PC-3 (cell line): ENCODE measurements around the gene TLX3. TPM values are rescaled to one million over a fixed set of nuclear protein-coding genes. Genes with fewer than 3 reads are reported as not detected.

ENCODE experiments used
- ATAC-seq: fragments of 200-7000 bp; cut with Tn5 transposase; 2 replicates; pipeline ENCODE4 v1.9.1; 2020; ENCODE audit warnings: mild to moderate bottlenecking, moderate library complexity
- BruUV-seq: library from RNA; stranded (reverse); fragments of 400-500 nt; replicated peaks from 2 replicates; lab custom pipeline; 2021; lab: Mats Ljungman, UMichigan
- CTCF ChIA-PET: fragments of 300-600 bp; sonication (Branson Sonifier 250); formaldehyde crosslinking; loops from one replicate; lab custom pipeline; 2022; ENCODE audit warnings: antibody characterized with exemption; lab: Charles Lee
- POLR2A ChIA-PET: fragments of 300-600 bp; sonication (Branson Sonifier 250); formaldehyde crosslinking; loops from one replicate; lab custom pipeline; 2022; ENCODE audit warnings: antibody characterized with exemption; ENCODE audit not compliant: unreplicated experiment; lab: Charles Lee
- DNase-seq: peaks from one replicate; pipeline ENCODE4 v3.0.0-alpha.2; 2015
- H2AFZ ChIP-seq: fragments of 300-600 bp; sonication (generic); 2 replicates; pipeline ENCODE4 v1.6.0; 2016; ENCODE audit warnings: antibody characterized with exemption, low read length
- H3F3A ChIP-seq: fragments of 300-600 bp; sonication (generic); one replicate; pipeline ENCODE4 v1.6.0; 2017; ENCODE audit warnings: antibody characterized with exemption, low read length, control low read depth, mild to moderate bottlenecking; ENCODE audit not compliant: unreplicated experiment
- H3K27ac ChIP-seq: fragments of 300-600 bp; sonication (generic); 2 replicates; pipeline ENCODE4 v1.5.1; 2016; ENCODE audit warnings: mild to moderate bottlenecking, low read length
- H3K27me3 ChIP-seq: fragments of 300-600 bp; sonication (generic); 2 replicates; pipeline ENCODE4 v1.6.1; 2016; ENCODE audit warnings: low read length, mixed read lengths
- H3K36me3 ChIP-seq: fragments of 300-600 bp; sonication (generic); 2 replicates; pipeline ENCODE4 v1.6.1; 2016; ENCODE audit warnings: low read depth, mixed run types, low read length, mixed read lengths
- H3K4me1 ChIP-seq: fragments of 300-600 bp; sonication (generic); 2 replicates; pipeline ENCODE4 v1.5.1; 2016; ENCODE audit warnings: low read length; ENCODE audit not compliant: insufficient read depth
- H3K4me2 ChIP-seq: fragments of 300-600 bp; sonication (generic); 2 replicates; pipeline ENCODE4 v1.6.0; 2016; ENCODE audit warnings: low read length
- H3K4me3 ChIP-seq: fragments of 300-600 bp; sonication (generic); 2 replicates; pipeline ENCODE4 v1.5.1; 2016; ENCODE audit warnings: mild to moderate bottlenecking, low read length, mixed read lengths
- H3K79me2 ChIP-seq: fragments of 300-600 bp; sonication (generic); 2 replicates; pipeline ENCODE4 v1.6.1; 2017; ENCODE audit warnings: low read length, mixed read lengths
- H3K9ac ChIP-seq: fragments of 300-600 bp; sonication (generic); 2 replicates; pipeline ENCODE4 v1.6.0; 2016; ENCODE audit warnings: mild to moderate bottlenecking, low read length
- H3K9me2 ChIP-seq: fragments of 300-600 bp; sonication (generic); replicated peaks from 2 replicates; pipeline ENCODE4 v1.6.1; 2016; ENCODE audit warnings: mixed run types, low read length, mixed read lengths
- H3K9me3 ChIP-seq: fragments of 300-600 bp; sonication (generic); 2 replicates; pipeline ENCODE4 v1.6.1; 2016; ENCODE audit warnings: low read length, mixed read lengths
- H4K20me1 ChIP-seq: fragments of 300-600 bp; sonication (generic); 2 replicates; pipeline ENCODE4 v1.6.1; 2016; ENCODE audit warnings: low read length, mixed read lengths
- EZH2 ChIP-seq: fragments of 300-600 bp; sonication (generic); IDR thresholded peaks from one replicate; pipeline ENCODE4 v1.6.1; 2017; ENCODE audit warnings: antibody characterized with exemption, mild to moderate bottlenecking, low read length; ENCODE audit not compliant: unreplicated experiment
- EZH2phosphoT487 ChIP-seq: fragments of 300-600 bp; sonication (generic); IDR thresholded peaks from 2 replicates; pipeline ENCODE4 v1.6.1; 2018; ENCODE audit warnings: mild to moderate bottlenecking, antibody characterized with exemption, low read length, borderline replicate concordance
- intact Hi-C: fragments of 100-400 bp; cut with micrococcal nuclease; formaldehyde crosslinking; loops from 2 replicates; pipeline ENCODE4 v1.9.0; 2023
- total RNA-seq: library from RNA; depleted of rRNA; stranded (reverse); fragments of >200 nt; gene quantifications from 2 replicates; pipeline ENCODE4 v1.2.3, GENCODE V29; 2014
- TF ChIP-seq, protein P1 (sequence below): fragments of 300-600 bp; sonication (generic); conservative IDR thresholded peaks from 2 replicates; pipeline ENCODE4 v1.5.1; 2017; ENCODE audit warnings: antibody characterized with exemption, low read depth, mild to moderate bottlenecking, low read length

The TLX3 gene
- total RNA-seq, 1 experiment from 2014 or later, result not detected

DNA sequence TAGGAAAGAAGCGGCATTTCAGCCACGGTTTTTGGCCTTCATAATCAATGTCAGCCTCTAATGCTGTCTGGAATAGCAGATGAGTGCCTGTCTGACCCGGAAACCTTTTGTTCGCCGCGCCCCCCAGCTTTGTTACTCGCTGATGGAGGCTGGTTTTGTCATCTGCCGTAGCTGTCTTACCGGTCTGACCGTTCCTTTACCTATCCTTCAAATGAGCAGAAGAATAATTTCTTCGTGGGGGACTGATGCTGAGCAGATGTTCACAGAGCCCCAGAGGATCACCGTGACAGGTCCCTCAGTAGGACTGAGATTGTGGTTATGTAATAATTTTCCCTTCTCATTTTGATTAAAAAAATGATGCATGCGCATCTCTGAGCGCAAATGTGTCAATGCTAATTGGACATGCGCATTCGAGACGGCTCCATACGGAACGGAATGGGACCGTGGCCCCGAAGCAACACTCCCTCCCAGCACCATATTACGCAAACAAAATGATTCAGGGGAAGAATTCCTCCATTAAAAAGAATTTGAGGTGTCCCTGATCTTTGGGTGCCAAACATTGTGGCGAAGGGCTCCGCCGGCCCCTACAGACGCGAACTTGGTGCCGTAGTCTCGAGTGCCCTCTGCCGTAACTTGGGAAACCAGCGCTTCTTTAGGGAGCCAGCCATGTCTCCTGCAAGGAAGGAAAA, 27.6 kb downstream of the TLX3 start:
- H2AFZ ChIP-seq, result peak overlapping the region; percentile 95
- H3F3A ChIP-seq, result no peaks in the 10 kb centered on the region
- intact Hi-C loops, result loop anchor here (1.0 kb wide), 4 partner anchors 63 to 527 kb away; no protein-coding TSS in a partner anchor

DNA sequence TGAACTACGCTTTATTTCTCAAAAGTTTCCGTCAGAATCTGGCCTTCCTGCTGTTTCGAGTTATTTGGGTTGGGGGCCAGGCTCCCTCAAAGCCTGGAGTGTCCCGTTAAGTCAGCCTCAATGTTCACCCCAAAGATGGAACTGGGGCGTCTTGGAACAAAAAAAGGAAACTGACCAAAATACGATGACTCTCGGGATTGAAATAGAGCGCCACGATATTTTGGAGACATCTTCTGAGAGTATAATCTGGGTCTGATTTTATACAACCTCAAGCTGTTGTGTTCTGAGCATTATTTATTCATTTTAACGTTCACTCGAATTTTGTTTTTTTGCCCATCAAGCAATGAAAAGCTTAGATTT, 28.1 kb downstream of the TLX3 start:
- ATAC-seq (peak; percentile 18), DNase-seq (peak; percentile 19)
- no peaks in the 10 kb centered on the region for H3K9me3 ChIP-seq
- BruUV-seq, result TSS peak; percentile 67
- no peaks in the 10 kb centered on the region for H3K36me3 ChIP-seq
- H3K9ac ChIP-seq, result peak overlapping the region; percentile 46
- H2AFZ ChIP-seq, result peak overlapping the region; percentile 95
- no peaks in the 10 kb centered on the region for H3F3A ChIP-seq
- no peaks in the 10 kb centered on the region for H3K79me2 ChIP-seq
- ChIA-PET CTCF (interaction anchor here (1.0 kb wide), 1 partner anchor 130 kb away, joined by 6 read pairs; no protein-coding TSS in a partner anchor), POLR2A (no interaction called here)
- peak overlapping the region; percentile 88 for H3K4me2 ChIP-seq
- peak overlapping the region; percentile 76 for H3K4me3 ChIP-seq
- no peak overlapping the region for H3K27ac ChIP-seq
- no peaks in the 10 kb centered on the region for H3K27me3 ChIP-seq
- TF ChIP-seq EZH2phosphoT487 (no peak), EZH2 (no peak)
- TF ChIP-seq, protein P1, sequence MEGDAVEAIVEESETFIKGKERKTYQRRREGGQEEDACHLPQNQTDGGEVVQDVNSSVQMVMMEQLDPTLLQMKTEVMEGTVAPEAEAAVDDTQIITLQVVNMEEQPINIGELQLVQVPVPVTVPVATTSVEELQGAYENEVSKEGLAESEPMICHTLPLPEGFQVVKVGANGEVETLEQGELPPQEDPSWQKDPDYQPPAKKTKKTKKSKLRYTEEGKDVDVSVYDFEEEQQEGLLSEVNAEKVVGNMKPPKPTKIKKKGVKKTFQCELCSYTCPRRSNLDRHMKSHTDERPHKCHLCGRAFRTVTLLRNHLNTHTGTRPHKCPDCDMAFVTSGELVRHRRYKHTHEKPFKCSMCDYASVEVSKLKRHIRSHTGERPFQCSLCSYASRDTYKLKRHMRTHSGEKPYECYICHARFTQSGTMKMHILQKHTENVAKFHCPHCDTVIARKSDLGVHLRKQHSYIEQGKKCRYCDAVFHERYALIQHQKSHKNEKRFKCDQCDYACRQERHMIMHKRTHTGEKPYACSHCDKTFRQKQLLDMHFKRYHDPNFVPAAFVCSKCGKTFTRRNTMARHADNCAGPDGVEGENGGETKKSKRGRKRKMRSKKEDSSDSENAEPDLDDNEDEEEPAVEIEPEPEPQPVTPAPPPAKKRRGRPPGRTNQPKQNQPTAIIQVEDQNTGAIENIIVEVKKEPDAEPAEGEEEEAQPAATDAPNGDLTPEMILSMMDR, result peak; percentile 44; the same call in 1 of the 2 replicates
- no peaks in the 10 kb centered on the region for H4K20me1 ChIP-seq
- H3K4me1 ChIP-seq, result peaks cover 6% of the 10 kb centered on the region; the same call in 1 of the 2 replicates
- no peaks in the 10 kb centered on the region for H3K9me2 ChIP-seq
- intact Hi-C loops, result loop anchor here (1.0 kb wide), 4 partner anchors 64 to 528 kb away; no protein-coding TSS in a partner anchor

More for the DNA sequence above, 27.6 kb downstream of the TLX3 start:
- BruUV-seq, result no TSS peak
- Histone ChIP-seq H4K20me1 (no peaks in the 10 kb centered on the region), H3K9me2 (no peaks in the 10 kb centered on the region), H3K9ac (peak overlapping the region; percentile 46), H3K9me3 (no peaks in the 10 kb centered on the region), H3K4me2 (peak overlapping the region; percentile 88), H3K79me2 (no peaks in the 10 kb centered on the region), H3K4me1 (peaks cover 6% of the 10 kb centered on the region; the same call in 1 of the 2 replicates), H3K27me3 (no peaks in the 10 kb centered on the region), H3K27ac (no peak overlapping the region), H3K36me3 (no peaks in the 10 kb centered on the region), H3K4me3 (peak overlapping the region; percentile 76)
- no peak for TF ChIP-seq EZH2phosphoT487
- TF ChIP-seq EZH2, result no peak
- TF ChIP-seq, protein P1, result peak; percentile 93
- POLR2A ChIA-PET, result no interaction called here
- CTCF ChIA-PET, result interaction anchor here (0.6 to 0.8 kb wide), 3 partner anchors 31 to 130 kb away, joined by 3 to 7 read pairs (median 4); no protein-coding TSS in a partner anchor
- peak; percentile 86 for ATAC-seq
- peak; percentile 74 for DNase-seq

DNA sequence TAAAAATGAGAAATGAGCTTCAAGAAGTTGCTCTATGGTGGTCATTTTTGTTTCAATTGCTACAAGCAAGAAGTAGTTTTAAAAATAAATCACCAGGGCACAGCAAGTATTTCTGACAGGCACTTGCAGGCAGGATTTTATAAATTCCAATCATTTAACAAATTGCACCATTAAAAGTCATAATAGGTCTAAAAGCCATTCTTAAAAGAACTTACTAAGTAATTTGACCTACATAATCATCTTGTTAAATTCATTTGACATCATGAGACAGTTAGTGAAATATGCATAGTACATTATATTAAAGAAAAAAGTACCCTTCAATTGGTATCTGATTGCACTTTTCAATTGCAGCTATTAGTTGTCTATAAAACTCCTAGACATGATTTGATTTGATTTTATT, 31.0 kb downstream of the TLX3 start:
- POLR2A ChIA-PET, result no interaction called here

More for the DNA sequence above, 31.0 kb downstream of the TLX3 start:
- Histone ChIP-seq H3K9ac (no peak overlapping the region), H3K4me3 (no peak overlapping the region), H2AFZ (no peak overlapping the region), H3K36me3 (no peaks in the 10 kb centered on the region), H3K9me3 (no peaks in the 10 kb centered on the region), H3K27me3 (no peaks in the 10 kb centered on the region), H3K4me2 (no peak overlapping the region), H3K79me2 (no peaks in the 10 kb centered on the region), H3K27ac (no peak overlapping the region), H3K9me2 (no peaks in the 10 kb centered on the region), H4K20me1 (no peaks in the 10 kb centered on the region), H3K4me1 (peaks cover 6% of the 10 kb centered on the region; the same call in 1 of the 2 replicates), H3F3A (no peaks in the 10 kb centered on the region)
- CTCF ChIA-PET, result interaction anchor here (0.6 to 0.8 kb wide), 3 partner anchors 18 to 136 kb away, joined by 3 to 5 read pairs (median 4); no protein-coding TSS in a partner anchor
- ATAC-seq (no peak), DNase-seq (no peak)
- intact Hi-C loops, result loop anchor here (5.0 kb wide), 1 partner anchor 598 kb away; no protein-coding TSS in a partner anchor
- no TSS peak for BruUV-seq
- TF ChIP-seq, protein P1, result no peak
- TF ChIP-seq EZH2, result no peak
- no peak for TF ChIP-seq EZH2phosphoT487
